ENCODE data around the gene SIPA1L3.
A peak's percentile ranks its signal among the peaks of the same experiment; 100 is the strongest.

The SIPA1L3 gene

DNA sequence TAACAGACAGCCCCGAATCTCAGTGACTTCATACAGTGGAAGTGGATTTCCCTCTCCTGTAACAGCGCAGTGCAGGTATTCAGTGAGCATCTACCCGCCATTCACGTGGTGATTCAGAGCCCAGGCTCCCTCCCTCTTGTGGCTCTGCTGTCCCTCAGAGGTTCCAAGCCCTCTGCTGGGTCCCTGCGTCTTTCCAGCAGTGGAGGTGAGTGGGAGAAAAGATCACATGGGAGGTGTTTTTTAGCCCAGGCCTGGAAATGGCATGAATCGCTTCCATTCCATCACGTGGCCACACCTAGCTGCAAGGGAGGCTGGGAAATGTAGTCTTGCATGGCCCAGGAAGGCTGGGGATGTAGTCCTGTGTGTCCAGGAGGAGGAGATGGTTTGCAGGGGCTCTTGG lies 255.6 kb downstream of the SIPA1L3 start:
- no peak for TF ChIP-seq ZFX (IDR thresholded peaks at IDR 0.05)
- no peak for TF ChIP-seq CTCF (conservative IDR thresholded peaks at IDR 0.05)
- no peak overlapping the region for H3K27ac ChIP-seq

DNA sequence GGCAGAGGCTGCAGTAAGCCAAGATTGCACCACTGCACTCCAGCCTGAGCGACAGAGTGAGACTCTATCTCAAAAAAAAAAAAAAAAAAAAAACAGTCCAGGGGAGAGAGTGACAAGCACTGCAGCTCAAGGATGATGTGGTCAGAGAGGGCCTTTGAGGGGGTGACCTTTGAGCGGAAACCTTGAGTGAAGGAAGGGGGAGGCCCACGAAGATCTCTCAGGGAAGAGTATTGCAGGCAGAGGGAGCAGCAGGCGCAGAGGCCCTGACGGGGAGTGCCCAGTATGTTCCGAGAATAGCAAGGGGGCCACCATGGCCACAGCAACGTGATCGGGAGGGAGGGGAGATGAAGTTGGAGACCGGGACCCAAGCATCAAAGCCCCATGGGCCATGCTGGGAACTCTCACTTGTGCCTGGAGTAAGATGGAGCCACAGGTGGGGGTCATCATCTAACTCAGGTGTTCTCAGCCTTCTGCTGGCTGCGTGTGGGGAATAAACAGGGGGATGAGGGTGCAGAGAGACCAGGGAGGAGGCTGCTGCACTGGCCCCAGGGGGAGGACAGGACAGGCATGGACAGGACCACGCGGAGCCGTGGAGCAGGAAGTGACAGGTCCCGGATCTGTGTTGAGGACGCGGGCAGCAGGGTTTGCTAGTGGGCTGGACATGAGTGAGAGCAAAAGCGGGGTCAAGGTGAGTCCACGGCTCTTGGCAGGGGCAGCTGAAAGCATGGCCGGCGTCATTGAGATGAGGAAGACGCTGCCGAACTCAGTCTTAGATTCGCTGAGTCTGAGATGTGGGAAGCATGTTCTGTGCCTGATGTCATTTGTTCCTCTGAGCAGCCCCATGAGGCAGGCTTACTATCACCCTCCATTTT lies 256.6 kb downstream of the SIPA1L3 start:
- H3K27ac ChIP-seq, result peak overlapping the region; percentile 81
- no peak for TF ChIP-seq ZFX (IDR thresholded peaks at IDR 0.05)

GRCh38 chr19:38164526-38164925 lies 257.5 kb downstream of the SIPA1L3 start:
- TF ChIP-seq ZFX (IDR thresholded peaks at IDR 0.05) (no peak), CTCF (conservative IDR thresholded peaks at IDR 0.05) (no peak)
- peak overlapping the region; percentile 81 for H3K27ac ChIP-seq

- peak overlapping the region; percentile 81 for H3K27ac ChIP-seq
- TF ChIP-seq CTCF (conservative IDR thresholded peaks at IDR 0.05) (no peak), ZFX (IDR thresholded peaks at IDR 0.05) (no peak)
These were observed 258.3 kb downstream of the SIPA1L3 start for GRCh38 chr19:38165335-38165734.

DNA sequence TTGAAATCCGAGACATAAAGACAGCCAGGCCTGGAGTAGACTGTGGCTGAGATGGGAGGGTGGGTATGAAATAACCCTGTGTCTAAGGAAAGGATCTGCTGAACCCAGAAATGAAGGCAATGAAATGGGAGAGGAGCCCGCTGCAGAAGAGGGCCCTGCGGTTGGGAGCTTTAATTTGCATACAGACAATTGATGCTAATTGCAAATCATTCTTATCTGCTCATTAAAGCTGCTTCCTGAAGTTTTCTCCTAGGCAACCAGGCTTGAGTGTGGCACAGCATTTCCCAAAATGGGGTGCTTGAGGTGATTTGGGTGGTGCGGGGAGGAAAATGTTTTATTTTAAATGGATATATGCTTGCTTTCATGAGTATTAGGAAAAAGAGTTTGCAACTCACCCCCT lies 261.6 kb downstream of the SIPA1L3 start:
- TF ChIP-seq ZFX (IDR thresholded peaks at IDR 0.05), result no peak
- no peak for TF ChIP-seq CTCF (conservative IDR thresholded peaks at IDR 0.05)
- no peak overlapping the region for H3K27ac ChIP-seq

GRCh38 chr19:38170334-38170733 lies 263.3 kb downstream of the SIPA1L3 start:
- TF ChIP-seq ZFX (IDR thresholded peaks at IDR 0.05), result no peak
- TF ChIP-seq CTCF (conservative IDR thresholded peaks at IDR 0.05), result no peak
- H3K27ac ChIP-seq, result no peak overlapping the region

DNA sequence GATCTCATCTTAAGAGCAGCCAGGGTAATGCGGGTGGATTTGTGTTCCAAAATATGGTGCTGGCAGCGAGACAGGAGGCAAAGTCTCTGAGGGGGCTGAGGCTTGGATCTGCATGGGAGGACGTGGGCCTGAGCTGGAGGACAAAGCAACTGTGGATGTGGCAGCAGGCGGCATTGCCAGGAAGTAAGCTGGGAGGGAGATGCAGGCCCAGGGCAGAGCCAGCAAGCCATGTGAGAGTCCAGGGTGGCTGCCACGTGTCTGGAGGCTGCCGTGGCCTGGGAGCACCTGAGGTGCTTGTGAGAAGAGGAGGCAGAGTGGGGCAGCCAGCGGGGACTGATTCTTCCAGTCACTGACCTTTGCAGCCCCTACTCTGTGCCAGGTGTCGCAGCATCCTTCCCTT lies 265.0 kb downstream of the SIPA1L3 start:
- no peak overlapping the region for H3K27ac ChIP-seq
- TF ChIP-seq ZFX (IDR thresholded peaks at IDR 0.05) (no peak), CTCF (conservative IDR thresholded peaks at IDR 0.05) (no peak)

Data from C4-2B (cell line).